GM21360 (cell line): ENCODE measurements around the gene NDUFV1.
"Not testable (repeated sequence)": the region's sequence is repeated elsewhere in the genome, so short reads cannot be mapped to it uniquely, and the experiment has no call there.

Experiments used
- ATAC-seq: cut with Tn5 transposase; IDR thresholded peaks from one replicate; pipeline ENCODE4 v1.9.1; 2021; ENCODE audit warnings: mild to moderate bottlenecking, moderate library complexity; ENCODE audit not compliant: unreplicated experiment

NDUFV1 gene

GRCh38 chr11:67652965-67653845, 46.5 kb downstream of the NDUFV1 start:
- ATAC-seq: no peak

- ATAC-seq: no peak
Measured at GRCh38 chr11:67654225-67654624, 47.5 kb downstream of the NDUFV1 start.

- ATAC-seq: no peak
Measured at GRCh38 chr11:67656278-67656922, 49.7 kb downstream of the NDUFV1 start.

GRCh38 chr11:67657300-67657699, 50.6 kb downstream of the NDUFV1 start:
- ATAC-seq: no peak

GRCh38 chr11:67659651-67660165, 53.0 kb downstream of the NDUFV1 start:
- ATAC-seq: not testable (repeated sequence)

GRCh38 chr11:67660752-67661151, 54.0 kb downstream of the NDUFV1 start:
- ATAC-seq: not testable (repeated sequence)
